T-cell (primary cell): ENCODE measurements around the gene SIL1. TPM values are rescaled to one million over a fixed set of nuclear protein-coding genes. Genes with fewer than 3 reads are reported as not detected.

Experiments
- ATAC-seq, 4 experiments: fragments of 200-7000 bp in 3 of 4; fragments of 150-1000 bp in 1 of 4; cut with Tn5 transposase; replicated peaks in 1 of 4; 1 replicate in 3 of 4; 2 replicates in 1 of 4; pipeline ENCODE4 v1.10.0; 2021; ENCODE audit warnings: moderate library complexity in 3 of 4, mild to moderate bottlenecking in 2 of 4, moderate number of reproducible peaks in 1 of 4
- CTCF ChIA-PET, 2 donors: fragments of 300-600 bp; sonication (Branson Sonifier 250); formaldehyde crosslinking; loops; one replicate each; lab custom pipeline; 2022; ENCODE audit warnings: antibody characterized with exemption in 2 of 2; lab: Charles Lee
- POLR2A ChIA-PET, 2 donors: fragments of 300-600 bp; sonication (Branson Sonifier 250); formaldehyde crosslinking; loops; one replicate each; lab custom pipeline; 2022; ENCODE audit warnings: antibody characterized with exemption in 2 of 2; lab: Charles Lee
- DNase-seq, 35 experiments: peaks; one replicate each; pipeline versions ENCODE4 v3.0.0 to v3.0.0-alpha.2; 2013 to 2023
- H3K27ac ChIP-seq: one replicate; pipeline ENCODE4 v1.5.1; 2013; ENCODE audit warnings: low read length
- H3K27me3 ChIP-seq, 2 experiments: replicated peaks in 1 of 2; 1 replicate in 1 of 2; 2 replicates in 1 of 2; pipeline versions ENCODE4 v1.6.1 to v1.7.0; 2013; ENCODE audit warnings: low read length in 1 of 2, mixed read lengths in 1 of 2; ENCODE audit not compliant: control insufficient read depth in 2 of 2, insufficient read depth in 2 of 2; ENCODE audit errors: extremely low read depth in 1 of 2
- H3K36me3 ChIP-seq, 2 donors: 1 replicate in 1 of 2; 2 replicates in 1 of 2; pipeline versions ENCODE4 v1.6.1 to v1.7.0; 2013; ENCODE audit warnings: low read length in 1 of 2; ENCODE audit not compliant: control insufficient read depth in 2 of 2, insufficient read depth in 1 of 2; ENCODE audit errors: extremely low read depth in 1 of 2
- H3K4me1 ChIP-seq, 2 experiments: 1 replicate in 1 of 2; 2 replicates in 1 of 2; pipeline versions ENCODE4 v1.6.1 to v1.7.0; 2013; ENCODE audit warnings: low read length in 2 of 2, mixed read lengths in 1 of 2; ENCODE audit not compliant: insufficient read depth in 2 of 2, control insufficient read depth in 1 of 2; ENCODE audit errors: extremely low read depth in 1 of 2
- H3K4me3 ChIP-seq, 2 donors: 1 replicate in 1 of 2; 2 replicates in 1 of 2; pipeline versions ENCODE4 v1.5.1 to v1.7.0; 2013; ENCODE audit warnings: mild to moderate bottlenecking in 2 of 2, low read length in 1 of 2, moderate library complexity in 1 of 2; ENCODE audit not compliant: control insufficient read depth in 1 of 2; ENCODE audit errors: extremely low read depth in 1 of 2
- H3K9me3 ChIP-seq: 2 replicates; pipeline ENCODE4 v1.7.0; 2013
- H3K27ac Mint-ChIP-seq, 2 donors: one replicate each; pipeline ENCODE4 v1.8.0; 2020 to 2021; ENCODE audit warnings: mild to moderate bottlenecking in 2 of 2, mixed read lengths in 2 of 2
- H3K27me3 Mint-ChIP-seq, 2 donors: one replicate each; pipeline ENCODE4 v1.8.0; 2021 to 2022; ENCODE audit warnings: mixed read lengths in 2 of 2
- H3K36me3 Mint-ChIP-seq: one replicate; pipeline ENCODE4 v1.8.0; 2021; ENCODE audit warnings: mixed read lengths
- H3K4me1 Mint-ChIP-seq, 3 donors: one replicate each; pipeline ENCODE4 v1.8.0; 2020 to 2022; ENCODE audit warnings: mixed read lengths in 3 of 3, mild to moderate bottlenecking in 1 of 3
- H3K4me3 Mint-ChIP-seq, 3 donors: one replicate each; pipeline ENCODE4 v1.8.0; 2020 to 2022; ENCODE audit warnings: mild to moderate bottlenecking in 3 of 3, mixed read lengths in 3 of 3, moderate library complexity in 3 of 3
- H3K9me3 Mint-ChIP-seq, 3 donors: one replicate each; pipeline ENCODE4 v1.8.0; 2020 to 2022; ENCODE audit warnings: mixed read lengths in 3 of 3
- WGBS: methylation state at CpG from one replicate; pipeline ENCODE4 v1.1.5; 2013; ENCODE audit warnings: missing lambda C conversion rate; ENCODE audit not compliant: insufficient coverage; 5-methylcytosine and 5-hydroxymethylcytosine counted together
- total RNA-seq, 35 experiments: library from RNA in 6 of 35; stranded (reverse) in 6 of 35; fragments of 120-200 nt in 1 of 35; gene quantifications; one replicate each; pipeline versions ENCODE4 v1.2.1 to v1.2.4 and lab custom pipeline; 2013 to 2026

Gene SIL1
- total RNA-seq, 5 donors from 2014 or later (not counting 1 experiment from before 2014, with no cell fraction given): 14.2 to 16.5 (median 15.8) TPM

DNA sequence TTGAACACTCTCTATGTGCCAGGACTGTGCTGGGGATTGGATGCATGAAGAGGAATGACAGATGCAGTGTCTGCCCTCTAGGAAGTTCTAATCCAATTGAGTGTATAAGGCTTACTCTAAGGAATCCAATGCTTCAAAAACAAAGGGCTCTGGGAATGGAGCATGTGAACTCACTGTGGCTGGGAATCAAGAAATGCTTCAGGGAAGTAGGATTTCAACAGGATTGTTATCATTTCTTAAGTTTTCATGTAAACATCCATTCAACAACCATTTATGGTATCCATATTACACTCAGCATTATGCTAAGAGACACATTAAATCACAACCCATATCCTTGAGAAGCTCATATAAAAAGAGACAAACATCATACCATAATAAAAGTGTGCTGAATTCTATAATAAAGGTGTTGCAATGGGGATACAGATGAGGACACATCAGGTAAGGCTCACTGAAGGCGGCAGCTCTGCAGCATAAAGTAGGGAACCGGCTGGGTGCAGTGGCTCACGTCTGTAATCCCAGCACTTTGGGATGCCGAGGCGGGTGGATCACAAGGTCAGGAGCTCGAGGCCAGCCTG lies 11.3 kb downstream of the SIL1 start:
- no peak for DNase-seq
- H3K36me3 Mint-ChIP-seq: peaks cover 39% of the 10 kb centered on the region
- CTCF ChIA-PET: interaction anchor here in 1 of 2 donors (0.6 kb wide), 1 partner anchor 9 kb away, joined by 3 read pairs; no protein-coding TSS in a partner anchor

DNA sequence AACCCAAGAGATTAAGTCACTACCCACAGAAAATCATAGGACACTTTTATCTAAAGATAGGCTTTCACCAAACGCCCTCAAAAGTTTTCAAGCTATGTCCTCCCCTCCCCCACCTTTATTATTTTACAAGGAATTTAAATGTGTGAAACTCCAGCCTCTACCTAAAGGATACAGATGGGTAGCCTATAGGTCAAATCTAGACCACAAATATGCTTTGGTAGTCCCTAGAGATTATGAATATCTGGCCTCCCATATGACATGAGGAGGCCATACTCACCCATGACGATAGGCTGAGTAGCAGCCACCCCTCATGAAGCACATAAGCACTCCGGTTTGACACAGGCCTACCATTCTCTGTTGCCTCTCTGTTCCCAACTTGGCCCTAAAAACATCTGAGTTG lies 11.9 kb downstream of the SIL1 start:
- H3K4me1 ChIP-seq: no peaks in the 10 kb centered on the region
- CTCF ChIA-PET: no interaction called here
- H3K36me3 Mint-ChIP-seq: peaks cover 39% of the 10 kb centered on the region
- peaks cover 10 to 13% (median 10%) of the 10 kb centered on the region in 3 donors for H3K4me1 Mint-ChIP-seq
- H3K27ac Mint-ChIP-seq: no peak overlapping the region
- no peak overlapping the region for H3K4me3 ChIP-seq
- no peak overlapping the region for H3K4me3 Mint-ChIP-seq
- H3K9me3 ChIP-seq: no peaks in the 10 kb centered on the region
- H3K36me3 ChIP-seq: peaks cover 3 to 4% of the 10 kb centered on the region in 2 donors
- WGBS: 100% methylated on average over 1 of the region's 3 CpGs
- H3K27ac ChIP-seq: no peak overlapping the region
- ATAC-seq: no peak
- H3K27me3 ChIP-seq: no peaks in the 10 kb centered on the region
- no peaks in the 10 kb centered on the region for H3K9me3 Mint-ChIP-seq
- no peak for DNase-seq
- POLR2A ChIA-PET: no interaction called here
- no peaks in the 10 kb centered on the region for H3K27me3 Mint-ChIP-seq

More for the DNA sequence above, 11.3 kb downstream of the SIL1 start:
- H3K4me1 ChIP-seq: no peaks in the 10 kb centered on the region
- H3K4me1 Mint-ChIP-seq: peaks cover 9 to 10% (median 10%) of the 10 kb centered on the region in 3 donors
- H3K9me3 ChIP-seq: no peaks in the 10 kb centered on the region
- no peak overlapping the region for H3K27ac Mint-ChIP-seq
- no peak for ATAC-seq
- H3K4me3 Mint-ChIP-seq: no peak overlapping the region
- H3K27me3 ChIP-seq: no peaks in the 10 kb centered on the region
- H3K36me3 ChIP-seq: peaks cover 3 to 4% of the 10 kb centered on the region in 2 donors
- POLR2A ChIA-PET: no interaction called here
- no peak overlapping the region for H3K27ac ChIP-seq
- H3K27me3 Mint-ChIP-seq: no peaks in the 10 kb centered on the region
- 97% methylated on average over 6 of the region's 6 CpGs for WGBS
- H3K9me3 Mint-ChIP-seq: no peaks in the 10 kb centered on the region
- H3K4me3 ChIP-seq: no peak overlapping the region

DNA sequence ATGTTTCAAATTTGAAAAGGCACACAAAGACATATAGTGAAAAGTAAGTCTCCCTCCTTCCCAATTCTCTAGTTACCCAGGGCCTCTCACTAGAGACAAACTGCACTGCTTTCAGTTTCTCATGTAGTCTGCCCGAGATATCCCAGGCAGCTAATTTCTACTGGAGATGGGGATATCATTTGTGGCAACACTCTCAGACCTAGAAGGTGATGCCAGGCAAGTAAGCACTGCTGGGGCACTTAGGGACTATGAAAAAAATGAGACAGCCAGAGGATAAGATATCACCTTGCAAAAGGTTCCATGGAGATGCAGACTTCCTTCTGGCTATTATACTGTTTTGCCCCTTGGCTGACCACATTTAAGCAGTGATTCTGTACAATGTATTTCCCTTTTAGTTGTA lies 12.6 kb downstream of the SIL1 start:
- no peak overlapping the region for H3K27ac Mint-ChIP-seq
- H3K27ac ChIP-seq: no peak overlapping the region
- POLR2A ChIA-PET: no interaction called here
- H3K4me1 Mint-ChIP-seq: peaks cover 9 to 13% (median 10%) of the 10 kb centered on the region in 3 donors
- H3K36me3 Mint-ChIP-seq: peaks cover 37% of the 10 kb centered on the region
- WGBS: 100% methylated on average over 1 of the region's 1 CpG
- H3K4me3 ChIP-seq: no peak overlapping the region
- no peak for DNase-seq
- ATAC-seq: no peak
- H3K27me3 ChIP-seq: no peaks in the 10 kb centered on the region
- H3K4me1 ChIP-seq: no peaks in the 10 kb centered on the region
- H3K9me3 Mint-ChIP-seq: no peaks in the 10 kb centered on the region
- CTCF ChIA-PET: no interaction called here
- H3K27me3 Mint-ChIP-seq: no peaks in the 10 kb centered on the region
- H3K36me3 ChIP-seq: peaks cover 3 to 4% of the 10 kb centered on the region in 2 donors
- H3K9me3 ChIP-seq: no peaks in the 10 kb centered on the region
- H3K4me3 Mint-ChIP-seq: no peak overlapping the region

DNA sequence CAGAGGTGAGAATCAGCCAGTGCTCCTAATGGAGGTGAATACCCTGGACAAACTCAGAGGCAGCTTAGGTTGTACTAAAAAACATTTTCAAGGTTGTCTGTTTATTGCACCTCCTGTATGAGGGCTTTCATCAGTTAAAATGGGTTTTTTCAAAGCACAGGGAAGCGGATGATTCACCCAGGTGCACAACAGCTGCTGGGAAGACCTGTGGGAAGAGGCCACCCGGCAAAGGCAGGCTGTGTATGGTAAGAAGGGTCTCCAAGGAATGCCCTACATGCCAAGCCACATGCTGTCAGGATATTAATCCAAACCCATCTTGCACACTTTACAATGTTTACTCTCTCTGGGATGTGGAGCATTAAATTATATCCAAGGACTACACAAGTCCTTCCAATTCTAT lies 14.7 kb downstream of the SIL1 start:
- Mint-ChIP-seq H3K9me3 (no peaks in the 10 kb centered on the region), H3K27ac (no peak overlapping the region), H3K27me3 (no peaks in the 10 kb centered on the region), H3K4me3 (no peak overlapping the region), H3K36me3 (peaks cover 29% of the 10 kb centered on the region), H3K4me1 (peaks cover 9 to 20% (median 11%) of the 10 kb centered on the region in 3 donors)
- Histone ChIP-seq H3K36me3 (peaks cover 3 to 4% of the 10 kb centered on the region in 2 donors), H3K27ac (no peak overlapping the region), H3K4me1 (no peaks in the 10 kb centered on the region), H3K27me3 (no peaks in the 10 kb centered on the region), H3K9me3 (no peaks in the 10 kb centered on the region), H3K4me3 (no peak overlapping the region)
- no CpG with 5 or more reads among the region's 2 CpGs for WGBS
- ChIA-PET POLR2A (no interaction called here), CTCF (no interaction called here)
- DNase-seq: no peak
- no peak for ATAC-seq

DNA sequence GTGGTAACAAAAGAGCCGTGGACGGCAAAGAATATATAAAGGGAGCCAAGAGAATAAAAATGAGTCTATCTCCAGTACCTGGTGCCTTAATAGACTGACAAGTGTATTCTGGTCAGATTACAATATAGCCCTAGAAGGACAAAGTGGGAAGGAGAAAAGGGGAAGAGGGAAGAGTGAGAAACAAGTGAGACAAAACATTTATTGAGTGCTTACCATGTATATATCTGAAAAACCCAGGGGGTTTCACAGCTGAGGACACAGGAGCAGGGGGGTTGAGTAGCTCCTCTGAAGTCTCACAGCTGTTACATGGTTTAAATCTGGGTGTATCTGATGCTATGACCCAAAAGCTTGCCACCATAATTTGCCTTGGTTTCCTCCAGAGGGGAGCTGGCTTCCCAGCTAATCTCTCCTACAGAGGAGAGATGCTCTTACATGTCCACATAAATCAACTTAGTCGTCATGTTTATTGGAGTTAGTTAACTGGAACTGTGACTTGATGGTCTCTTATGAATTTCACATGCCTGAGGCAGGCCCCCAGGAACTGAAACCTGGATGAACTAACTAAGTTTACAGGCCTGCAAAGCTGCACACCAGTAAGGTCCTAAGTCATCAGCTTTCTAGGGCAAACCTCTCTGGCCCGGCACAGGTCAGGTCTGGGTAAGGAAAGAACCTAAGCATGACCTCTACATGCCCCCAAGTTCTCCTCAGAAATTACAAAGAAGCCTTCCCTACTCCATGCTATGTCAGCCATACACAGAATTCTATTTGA lies 15.5 kb downstream of the SIL1 start:
- Histone ChIP-seq H3K27ac (no peak overlapping the region), H3K36me3 (peaks cover 3 to 4% of the 10 kb centered on the region in 2 donors), H3K27me3 (no peaks in the 10 kb centered on the region), H3K9me3 (no peaks in the 10 kb centered on the region), H3K4me3 (no peak overlapping the region), H3K4me1 (no peaks in the 10 kb centered on the region)
- no peaks in the 10 kb centered on the region for H3K9me3 Mint-ChIP-seq
- ATAC-seq: no peak
- H3K27ac Mint-ChIP-seq: no peak overlapping the region
- peaks cover 28% of the 10 kb centered on the region for H3K36me3 Mint-ChIP-seq
- H3K4me3 Mint-ChIP-seq: no peak overlapping the region
- POLR2A ChIA-PET: interaction anchor here in 1 of 2 donors (0.5 kb wide), 1 partner anchor 708 kb away, joined by 3 read pairs; no protein-coding TSS in a partner anchor
- DNase-seq: no peak
- no peaks in the 10 kb centered on the region for H3K27me3 Mint-ChIP-seq
- WGBS: 94% methylated on average over 2 of the region's 4 CpGs
- peaks cover 14 to 25% (median 16%) of the 10 kb centered on the region in 3 donors for H3K4me1 Mint-ChIP-seq
- CTCF ChIA-PET: no interaction called here

DNA sequence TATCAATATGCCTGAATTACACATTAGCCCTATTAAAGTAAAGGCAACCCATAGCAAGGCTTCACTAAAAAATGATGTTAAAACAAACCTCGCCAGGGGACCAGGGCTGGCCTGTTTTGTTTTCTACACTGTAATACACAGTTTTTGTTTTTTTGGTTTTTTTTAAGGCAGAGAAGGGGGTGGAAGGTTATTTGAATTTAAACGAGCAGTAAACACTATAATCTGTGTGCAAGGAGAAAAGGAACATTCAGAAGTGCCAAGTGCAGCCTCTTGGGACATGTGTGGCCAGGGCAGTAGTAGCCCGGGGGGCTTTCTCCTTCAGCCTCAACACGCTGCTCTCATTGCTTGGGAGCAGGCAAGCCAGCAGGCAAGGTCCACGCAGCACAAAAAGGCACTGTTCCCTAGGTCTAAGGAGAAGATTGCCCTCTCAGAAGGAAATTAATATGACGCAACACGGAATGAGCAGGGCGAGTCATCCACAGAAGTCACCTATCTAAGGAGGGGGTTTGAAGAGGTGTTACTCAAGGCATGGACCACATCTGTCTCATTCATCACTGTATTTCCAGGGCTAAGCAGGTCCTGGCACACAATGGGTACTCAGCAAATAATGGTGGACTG lies 16.2 kb downstream of the SIL1 start:
- H3K36me3 Mint-ChIP-seq: peaks cover 21% of the 10 kb centered on the region
- Histone ChIP-seq H3K4me1 (no peaks in the 10 kb centered on the region), H3K36me3 (peaks cover under 1 to 3% of the 10 kb centered on the region in 2 donors), H3K27me3 (no peaks in the 10 kb centered on the region), H3K9me3 (no peaks in the 10 kb centered on the region), H3K4me3 (no peak overlapping the region), H3K27ac (no peak overlapping the region)
- POLR2A ChIA-PET: interaction anchor here in 1 of 2 donors (0.5 kb wide), 1 partner anchor 707 kb away, joined by 3 read pairs; no protein-coding TSS in a partner anchor
- H3K4me1 Mint-ChIP-seq: peaks cover 14 to 25% (median 16%) of the 10 kb centered on the region in 3 donors
- no peaks in the 10 kb centered on the region for H3K27me3 Mint-ChIP-seq
- H3K9me3 Mint-ChIP-seq: no peaks in the 10 kb centered on the region
- WGBS: 95% methylated on average over 4 of the region's 8 CpGs
- CTCF ChIA-PET: no interaction called here
- no peak for ATAC-seq
- H3K27ac Mint-ChIP-seq: no peak overlapping the region
- H3K4me3 Mint-ChIP-seq: no peak overlapping the region
- no peak for DNase-seq
